ENCODE data around the gene PIEZO2.

DNA sequence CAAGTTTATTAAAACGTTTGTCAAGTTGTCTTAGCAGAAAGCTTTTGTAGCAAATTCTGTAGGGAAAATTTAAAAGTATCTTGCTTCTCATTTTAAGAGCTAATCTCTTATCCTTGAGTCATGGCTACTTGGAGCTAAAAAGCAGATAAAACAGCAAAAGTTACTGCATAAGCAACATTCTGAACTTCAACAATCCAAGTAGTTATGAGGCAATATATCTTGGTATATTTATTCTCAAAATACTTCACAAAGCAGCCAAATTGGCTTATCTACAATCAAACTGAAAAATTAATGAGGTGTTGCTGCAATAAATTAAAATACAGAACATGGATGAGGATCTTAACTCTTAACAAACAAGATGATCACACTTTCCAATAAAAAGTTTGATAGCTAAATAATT is 306.5 kb downstream of the PIEZO2 start:
- TF ChIP-seq, protein P1, sequence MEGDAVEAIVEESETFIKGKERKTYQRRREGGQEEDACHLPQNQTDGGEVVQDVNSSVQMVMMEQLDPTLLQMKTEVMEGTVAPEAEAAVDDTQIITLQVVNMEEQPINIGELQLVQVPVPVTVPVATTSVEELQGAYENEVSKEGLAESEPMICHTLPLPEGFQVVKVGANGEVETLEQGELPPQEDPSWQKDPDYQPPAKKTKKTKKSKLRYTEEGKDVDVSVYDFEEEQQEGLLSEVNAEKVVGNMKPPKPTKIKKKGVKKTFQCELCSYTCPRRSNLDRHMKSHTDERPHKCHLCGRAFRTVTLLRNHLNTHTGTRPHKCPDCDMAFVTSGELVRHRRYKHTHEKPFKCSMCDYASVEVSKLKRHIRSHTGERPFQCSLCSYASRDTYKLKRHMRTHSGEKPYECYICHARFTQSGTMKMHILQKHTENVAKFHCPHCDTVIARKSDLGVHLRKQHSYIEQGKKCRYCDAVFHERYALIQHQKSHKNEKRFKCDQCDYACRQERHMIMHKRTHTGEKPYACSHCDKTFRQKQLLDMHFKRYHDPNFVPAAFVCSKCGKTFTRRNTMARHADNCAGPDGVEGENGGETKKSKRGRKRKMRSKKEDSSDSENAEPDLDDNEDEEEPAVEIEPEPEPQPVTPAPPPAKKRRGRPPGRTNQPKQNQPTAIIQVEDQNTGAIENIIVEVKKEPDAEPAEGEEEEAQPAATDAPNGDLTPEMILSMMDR (IDR thresholded peaks at IDR 0.05): no peak
- TF ChIP-seq POLR2A (IDR thresholded peaks at IDR 0.05) (no peak), POLR2AphosphoS5 (IDR thresholded peaks at IDR 0.05) (no peak)
